DOHH2 (cell line): Measurements from ENCODE around the gene CALML3.

Experiments
- H3F3A ChIP-seq: fragments of 200-600 bp; sonication (generic), shearing (Covaris generic); 2 replicates; pipeline ENCODE4 v1.6.0; 2016; ENCODE audit warnings: antibody characterized with exemption, mild to moderate bottlenecking; ENCODE audit not compliant: control insufficient read depth, insufficient read depth
- H3K27ac ChIP-seq: fragments of 200-600 bp; sonication (generic); 2 replicates; pipeline ENCODE4 v1.5.1; 2014; ENCODE audit warnings: low read depth, mild to moderate bottlenecking, low read length, moderate library complexity
- H3K27me3 ChIP-seq: fragments of 200-600 bp; sonication (generic); 2 replicates; pipeline ENCODE4 v1.6.1; 2014; ENCODE audit warnings: mild to moderate bottlenecking, low read length, mixed read lengths; ENCODE audit not compliant: control insufficient read depth
- H3K36me3 ChIP-seq: fragments of 200-600 bp; sonication (generic); 2 replicates; pipeline ENCODE4 v1.6.1; 2014; ENCODE audit warnings: mild to moderate bottlenecking, low read length, moderate library complexity, mixed read lengths; ENCODE audit not compliant: control insufficient read depth
- H3K4me1 ChIP-seq: fragments of 200-600 bp; sonication (generic); 2 replicates; pipeline ENCODE4 v1.6.1; 2014; ENCODE audit warnings: mild to moderate bottlenecking, low read length, mixed read lengths; ENCODE audit not compliant: control insufficient read depth
- H3K4me2 ChIP-seq: fragments of 200-600 bp; sonication (generic); 2 replicates; pipeline ENCODE4 v1.6.0; 2014; ENCODE audit warnings: mild to moderate bottlenecking, low read length, moderate library complexity
- H3K4me3 ChIP-seq: fragments of 200-600 bp; sonication (generic); 2 replicates; pipeline ENCODE4 v1.5.1; 2014; ENCODE audit warnings: mild to moderate bottlenecking, low read length, mixed read lengths
- H3K79me2 ChIP-seq: fragments of 200-600 bp; sonication (generic); 2 replicates; pipeline ENCODE4 v1.6.1; 2014; ENCODE audit warnings: mild to moderate bottlenecking, low read length, mixed read lengths; ENCODE audit not compliant: control insufficient read depth
- H3K9me2 ChIP-seq: fragments of 200-600 bp; sonication (generic); replicated peaks from 2 replicates; pipeline ENCODE4 v1.6.1; 2014; ENCODE audit warnings: mild to moderate bottlenecking, low read length, mixed read lengths; ENCODE audit not compliant: control insufficient read depth
- H3K9me3 ChIP-seq: fragments of 200-600 bp; sonication (generic); 2 replicates; pipeline ENCODE4 v1.6.1; 2014; ENCODE audit warnings: antibody characterized with exemption, low read length, mixed read lengths; ENCODE audit not compliant: control insufficient read depth, insufficient read depth
- H4K20me1 ChIP-seq: fragments of 200-600 bp; sonication (generic); 2 replicates; pipeline ENCODE4 v1.6.0; 2014; ENCODE audit warnings: low read depth, mild to moderate bottlenecking, antibody characterized with exemption, low read length, moderate library complexity; ENCODE audit not compliant: control insufficient read depth, insufficient read depth
- EZH2phosphoT487 ChIP-seq: fragments of 200-600 bp; sonication (generic); IDR thresholded peaks from 2 replicates; pipeline ENCODE4 v1.6.1; 2017; ENCODE audit warnings: borderline replicate concordance, mild to moderate bottlenecking, antibody characterized with exemption, low read length, moderate library complexity, mixed read lengths
- TF ChIP-seq, protein P1 (sequence below): fragments of 200-600 bp; sonication (generic); IDR thresholded peaks from one replicate; pipeline ENCODE4 v1.5.1; 2014; ENCODE audit warnings: antibody characterized with exemption, mild to moderate bottlenecking, low read depth, low read length; ENCODE audit not compliant: poor library complexity, severe bottlenecking

CALML3 gene

DNA sequence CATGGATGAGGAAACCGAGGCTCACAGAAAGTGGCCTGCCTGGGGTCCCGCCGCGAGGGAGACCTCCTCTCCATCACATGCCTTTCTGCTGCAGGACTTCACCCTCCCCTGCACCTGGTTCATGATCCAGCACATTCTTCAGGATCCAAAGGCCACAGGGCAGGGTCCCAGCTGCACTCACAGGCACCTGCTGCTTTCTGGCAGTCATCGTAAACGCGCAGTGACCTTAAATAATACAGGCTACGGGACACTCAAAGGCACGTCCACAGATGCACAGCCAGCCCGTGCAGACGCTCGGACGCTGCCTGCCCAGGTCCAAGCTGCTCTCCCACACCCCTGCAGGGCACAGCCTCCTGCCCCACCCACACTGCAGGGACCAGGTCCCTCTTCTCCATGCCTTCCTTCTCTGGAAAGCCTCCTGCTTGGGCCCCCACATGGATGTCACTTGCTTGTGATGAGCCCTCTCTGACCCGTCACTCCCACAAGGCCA, 49.9 kb downstream of the CALML3 start:
- H3K4me2 ChIP-seq: no peak overlapping the region
- no peaks in the 10 kb centered on the region for H3K9me2 ChIP-seq
- no peaks in the 10 kb centered on the region for H3K79me2 ChIP-seq
- H3K9me3 ChIP-seq: no peaks in the 10 kb centered on the region
- H3K27ac ChIP-seq: no peak overlapping the region
- no peaks in the 10 kb centered on the region for H3K36me3 ChIP-seq
- H3K4me3 ChIP-seq: no peak overlapping the region
- peaks cover 6% of the 10 kb centered on the region for H3K27me3 ChIP-seq
- TF ChIP-seq EZH2phosphoT487: no peak
- TF ChIP-seq, protein P1, sequence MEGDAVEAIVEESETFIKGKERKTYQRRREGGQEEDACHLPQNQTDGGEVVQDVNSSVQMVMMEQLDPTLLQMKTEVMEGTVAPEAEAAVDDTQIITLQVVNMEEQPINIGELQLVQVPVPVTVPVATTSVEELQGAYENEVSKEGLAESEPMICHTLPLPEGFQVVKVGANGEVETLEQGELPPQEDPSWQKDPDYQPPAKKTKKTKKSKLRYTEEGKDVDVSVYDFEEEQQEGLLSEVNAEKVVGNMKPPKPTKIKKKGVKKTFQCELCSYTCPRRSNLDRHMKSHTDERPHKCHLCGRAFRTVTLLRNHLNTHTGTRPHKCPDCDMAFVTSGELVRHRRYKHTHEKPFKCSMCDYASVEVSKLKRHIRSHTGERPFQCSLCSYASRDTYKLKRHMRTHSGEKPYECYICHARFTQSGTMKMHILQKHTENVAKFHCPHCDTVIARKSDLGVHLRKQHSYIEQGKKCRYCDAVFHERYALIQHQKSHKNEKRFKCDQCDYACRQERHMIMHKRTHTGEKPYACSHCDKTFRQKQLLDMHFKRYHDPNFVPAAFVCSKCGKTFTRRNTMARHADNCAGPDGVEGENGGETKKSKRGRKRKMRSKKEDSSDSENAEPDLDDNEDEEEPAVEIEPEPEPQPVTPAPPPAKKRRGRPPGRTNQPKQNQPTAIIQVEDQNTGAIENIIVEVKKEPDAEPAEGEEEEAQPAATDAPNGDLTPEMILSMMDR: no peak
- H3F3A ChIP-seq: no peaks in the 10 kb centered on the region
- H3K4me1 ChIP-seq: no peaks in the 10 kb centered on the region
- H4K20me1 ChIP-seq: no peaks in the 10 kb centered on the region

DNA sequence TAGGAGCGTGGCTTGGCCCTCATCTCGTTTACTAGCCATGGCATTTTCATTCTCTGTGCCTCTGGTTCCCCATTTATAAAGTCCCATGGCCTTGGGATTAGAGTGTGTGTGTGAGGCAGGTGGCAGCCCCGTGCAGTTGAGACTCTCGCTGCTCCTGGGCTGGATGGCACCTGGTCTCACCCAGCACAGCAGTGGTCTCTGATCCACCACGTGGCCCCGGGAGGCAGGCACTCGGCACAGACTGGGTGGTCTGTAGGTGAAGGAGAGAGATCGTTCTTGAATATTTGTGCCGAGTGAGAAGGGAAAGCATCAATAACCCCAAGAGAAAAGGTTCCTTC, 50.4 kb downstream of the CALML3 start:
- Histone ChIP-seq H3K4me1 (no peaks in the 10 kb centered on the region), H3F3A (no peaks in the 10 kb centered on the region), H3K79me2 (no peaks in the 10 kb centered on the region), H3K36me3 (no peaks in the 10 kb centered on the region), H3K27me3 (peaks cover 7% of the 10 kb centered on the region), H3K27ac (no peak overlapping the region), H4K20me1 (no peaks in the 10 kb centered on the region), H3K4me3 (no peak overlapping the region), H3K4me2 (no peak overlapping the region), H3K9me3 (no peaks in the 10 kb centered on the region), H3K9me2 (no peaks in the 10 kb centered on the region)
- TF ChIP-seq EZH2phosphoT487: no peak
- TF ChIP-seq, protein P1: no peak

DNA sequence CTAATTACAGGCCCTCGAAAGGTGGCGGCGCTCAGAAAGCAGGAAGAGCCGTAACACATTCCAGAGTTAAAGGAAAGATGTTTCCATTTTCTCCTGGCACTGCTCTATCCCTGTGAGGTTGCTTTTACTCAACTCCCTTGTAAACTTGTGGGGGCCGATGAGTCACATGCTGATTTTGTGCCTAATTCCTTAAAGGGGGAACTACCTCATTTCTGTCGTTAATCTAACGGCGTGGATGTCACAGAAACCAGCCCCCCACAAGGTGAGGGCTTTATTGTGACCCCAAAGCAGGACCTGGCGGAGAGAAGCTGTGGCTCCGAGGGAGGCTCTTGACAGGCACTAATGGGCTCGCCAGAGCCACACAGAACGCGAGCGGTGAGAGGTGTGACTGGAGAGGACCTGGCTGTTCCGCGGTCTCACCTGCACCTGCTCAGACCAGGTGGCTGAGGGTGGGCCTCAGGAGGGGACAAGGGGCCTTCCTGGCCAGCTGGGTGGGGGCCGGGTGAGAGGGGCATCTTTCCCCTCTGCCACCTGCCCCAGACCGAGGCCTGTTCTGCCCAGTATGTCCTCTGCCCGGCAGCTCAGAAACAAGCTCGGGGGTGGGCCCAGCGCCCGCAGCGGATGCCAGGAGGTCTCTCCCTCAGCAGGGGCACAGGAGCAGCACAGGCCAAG, 50.9 kb downstream of the CALML3 start:
- H3K4me2 ChIP-seq: no peak overlapping the region
- peaks cover 7% of the 10 kb centered on the region for H3K27me3 ChIP-seq

More for the DNA sequence above, 50.9 kb downstream of the CALML3 start:
- Histone ChIP-seq H3F3A (no peaks in the 10 kb centered on the region), H3K27ac (no peak overlapping the region), H3K79me2 (no peaks in the 10 kb centered on the region), H3K9me2 (no peaks in the 10 kb centered on the region), H3K4me1 (peaks cover 3% of the 10 kb centered on the region; the same call in 1 of the 2 replicates), H3K9me3 (no peaks in the 10 kb centered on the region), H4K20me1 (no peaks in the 10 kb centered on the region), H3K36me3 (no peaks in the 10 kb centered on the region), H3K4me3 (no peak overlapping the region)
- TF ChIP-seq EZH2phosphoT487: no peak
- TF ChIP-seq, protein P1: no peak
